Stomach smooth muscle (tissue), 2 donors: ENCODE results near the gene DYRK1A.

ENCODE experiments used
- H3K27ac ChIP-seq: one replicate; pipeline ENCODE4 v1.7.0; 2013; ENCODE audit warnings: mild to moderate bottlenecking, low read length, inconsistent platforms
- H3K27me3 ChIP-seq, 2 donors: one replicate each; pipeline ENCODE4 v1.7.0; 2013; ENCODE audit warnings: low read length in 2 of 2; ENCODE audit not compliant: insufficient read depth in 2 of 2, control insufficient read depth in 1 of 2
- H3K36me3 ChIP-seq, 2 donors: one replicate each; pipeline ENCODE4 v1.7.0; 2013; ENCODE audit warnings: low read length in 2 of 2; ENCODE audit not compliant: control insufficient read depth in 2 of 2, insufficient read depth in 2 of 2
- H3K4me1 ChIP-seq: one replicate; pipeline ENCODE4 v1.7.0; 2013; ENCODE audit warnings: low read length; ENCODE audit not compliant: control insufficient read depth, insufficient read depth
- H3K4me3 ChIP-seq, 2 donors: one replicate each; pipeline ENCODE4 v1.7.0; 2013; ENCODE audit warnings: low read length in 2 of 2
- H3K9ac ChIP-seq, 2 donors: one replicate each; pipeline ENCODE4 v1.7.0; 2013; ENCODE audit warnings: low read length in 2 of 2, mild to moderate bottlenecking in 1 of 2
- H3K9me3 ChIP-seq, 2 donors: one replicate each; pipeline ENCODE4 v1.7.0; 2013; ENCODE audit warnings: low read length in 2 of 2; ENCODE audit not compliant: control insufficient read depth in 2 of 2
- donor health status: healthy.
- donor health status: Pancreatic carcinoma.

DYRK1A gene

DNA sequence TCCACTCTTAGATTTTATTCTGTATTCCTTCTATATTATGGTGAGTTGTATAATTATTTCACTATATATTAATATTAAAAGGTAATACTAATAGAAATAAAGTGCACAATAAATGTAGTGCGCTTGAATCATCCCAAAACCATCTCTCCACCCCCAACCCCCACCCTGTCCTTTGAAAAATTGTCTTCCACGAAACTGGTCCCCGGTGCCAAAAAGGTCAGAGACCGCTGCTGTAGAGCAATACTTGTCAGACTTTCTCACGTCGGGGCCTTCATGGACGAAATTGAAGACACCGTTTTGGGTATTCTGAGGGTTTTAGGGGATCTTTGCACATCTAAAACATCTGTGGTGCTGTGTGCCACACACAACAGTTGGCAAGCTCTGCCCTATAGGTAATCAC, 19.6 kb downstream of the DYRK1A start:
- Histone ChIP-seq H3K9me3 (no peaks in the 10 kb centered on the region), H3K36me3 (no peaks in the 10 kb centered on the region), H3K4me3 (no peak overlapping the region), H3K27me3 (no peaks in the 10 kb centered on the region), H3K9ac (no peak overlapping the region), H3K27ac (no peak overlapping the region), H3K4me1 (peaks cover 13% of the 10 kb centered on the region)

- no peaks in the 10 kb centered on the region for H3K27me3 ChIP-seq
- no peak overlapping the region for H3K27ac ChIP-seq
- H3K36me3 ChIP-seq = no peaks in the 10 kb centered on the region
- peaks cover 19% of the 10 kb centered on the region for H3K4me1 ChIP-seq
- H3K4me3 ChIP-seq = no peak overlapping the region
- H3K9ac ChIP-seq = no peak overlapping the region
- no peaks in the 10 kb centered on the region for H3K9me3 ChIP-seq
Observed at GRCh38 chr21:37389456-37389855, 22.9 kb downstream of the DYRK1A start.

DNA sequence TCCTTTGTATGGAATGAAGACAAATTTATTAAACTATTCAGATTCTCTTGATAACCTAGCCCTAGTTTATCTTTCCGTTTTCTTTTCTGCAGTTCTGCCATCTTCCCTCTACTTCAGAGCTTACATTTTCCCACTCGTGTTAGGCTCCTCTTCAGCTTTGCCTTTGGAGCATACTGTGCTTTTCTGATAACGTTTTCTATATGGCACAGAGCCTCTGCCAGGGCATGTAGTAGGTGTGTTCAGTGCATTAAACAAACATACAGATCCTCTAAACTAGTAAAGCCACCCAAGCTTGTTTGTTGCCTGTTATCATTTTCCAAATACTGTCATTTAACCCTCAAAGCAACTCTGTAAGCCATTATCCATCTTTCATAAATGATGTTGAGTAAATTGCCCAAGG, 25.1 kb downstream of the DYRK1A start:
- peaks cover 26% of the 10 kb centered on the region for H3K4me1 ChIP-seq
- H3K9me3 ChIP-seq = no peaks in the 10 kb centered on the region
- H3K9ac ChIP-seq = no peak overlapping the region
- H3K36me3 ChIP-seq = no peaks in the 10 kb centered on the region
- no peak overlapping the region for H3K4me3 ChIP-seq
- H3K27me3 ChIP-seq = no peaks in the 10 kb centered on the region
- no peak overlapping the region for H3K27ac ChIP-seq

- H3K9ac ChIP-seq = no peak overlapping the region
- H3K9me3 ChIP-seq = no peaks in the 10 kb centered on the region
- H3K36me3 ChIP-seq = no peaks in the 10 kb centered on the region
- no peak overlapping the region for H3K4me3 ChIP-seq
- no peak overlapping the region for H3K27ac ChIP-seq
- H3K4me1 ChIP-seq = peaks cover 28% of the 10 kb centered on the region
- no peaks in the 10 kb centered on the region for H3K27me3 ChIP-seq
Observed at GRCh38 chr21:37392441-37392840, 25.9 kb downstream of the DYRK1A start.

DNA sequence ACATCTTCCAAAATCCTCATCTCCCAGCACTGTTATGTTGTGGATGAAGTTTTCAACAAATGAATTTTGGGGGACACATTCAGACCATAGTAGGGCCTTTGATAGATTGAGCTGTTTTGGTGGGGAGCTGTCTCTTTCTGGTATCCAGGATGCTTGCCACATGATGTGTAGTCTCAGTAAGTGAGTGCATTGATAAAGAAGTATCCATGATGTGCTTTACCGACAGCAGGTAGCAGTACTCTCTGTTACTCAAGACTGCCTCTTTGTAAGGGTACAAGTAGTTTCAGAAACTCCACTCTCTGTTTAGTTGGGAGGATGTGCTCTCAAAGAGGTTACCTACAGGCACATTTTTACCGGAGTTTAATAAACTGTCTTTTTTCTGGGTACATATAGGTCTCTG, 26.5 kb downstream of the DYRK1A start:
- no peak overlapping the region for H3K4me3 ChIP-seq
- H3K27ac ChIP-seq = no peak overlapping the region
- H3K36me3 ChIP-seq = no peaks in the 10 kb centered on the region
- H3K9me3 ChIP-seq = no peaks in the 10 kb centered on the region
- peaks cover 27% of the 10 kb centered on the region for H3K4me1 ChIP-seq
- no peaks in the 10 kb centered on the region for H3K27me3 ChIP-seq
- no peak overlapping the region for H3K9ac ChIP-seq

DNA sequence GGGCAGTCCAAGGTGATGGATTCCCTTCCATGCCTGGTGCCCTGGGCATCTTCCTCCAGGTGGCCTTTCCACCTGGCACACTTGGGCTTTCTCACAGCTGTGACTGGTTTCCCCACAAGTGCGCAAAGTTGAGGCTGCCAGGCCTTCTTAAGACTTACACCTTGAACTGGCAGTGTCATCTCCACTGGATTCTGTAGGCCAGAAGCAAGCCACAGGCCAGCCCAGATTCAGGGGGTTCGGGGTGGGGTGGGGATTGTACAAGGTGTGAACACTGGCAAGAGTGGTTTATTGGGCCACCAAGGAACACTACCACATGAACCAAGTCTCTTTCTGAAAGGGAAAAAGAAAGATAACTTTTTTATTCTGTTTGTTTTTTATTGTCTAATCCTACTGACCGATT, 27.2 kb downstream of the DYRK1A start:
- Histone ChIP-seq H3K4me1 (peaks cover 27% of the 10 kb centered on the region), H3K36me3 (no peaks in the 10 kb centered on the region), H3K9ac (no peak overlapping the region), H3K9me3 (no peaks in the 10 kb centered on the region), H3K27me3 (no peaks in the 10 kb centered on the region), H3K27ac (no peak overlapping the region), H3K4me3 (no peak overlapping the region)

DNA sequence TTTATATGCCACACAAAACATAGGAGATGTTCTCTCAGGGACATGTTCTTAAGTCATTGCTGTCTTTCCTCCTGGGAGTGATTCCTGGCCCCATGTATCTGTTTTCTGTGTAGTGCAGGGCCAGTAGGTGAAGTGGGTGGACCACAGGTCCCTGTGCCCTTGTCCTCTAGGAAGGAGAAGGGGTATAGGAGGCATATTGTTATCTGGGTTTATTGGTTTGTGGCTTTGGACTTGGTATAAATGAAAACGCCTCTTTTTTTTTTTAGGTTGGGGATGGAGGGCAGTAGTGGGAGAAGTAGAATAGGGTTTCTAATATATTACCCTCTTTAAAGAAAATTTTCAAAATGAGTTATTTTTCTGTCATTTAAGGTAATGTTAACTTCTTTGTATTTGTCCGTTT, 29.4 kb downstream of the DYRK1A start:
- Histone ChIP-seq H3K9ac (no peak overlapping the region), H3K9me3 (no peaks in the 10 kb centered on the region), H3K27ac (no peak overlapping the region), H3K36me3 (no peaks in the 10 kb centered on the region), H3K4me1 (peaks cover 26% of the 10 kb centered on the region), H3K4me3 (no peak overlapping the region), H3K27me3 (no peaks in the 10 kb centered on the region)

GRCh38 chr21:37396855-37397254, 30.3 kb downstream of the DYRK1A start:
- Histone ChIP-seq H3K27ac (no peak overlapping the region), H3K36me3 (no peaks in the 10 kb centered on the region), H3K27me3 (no peaks in the 10 kb centered on the region), H3K9me3 (no peaks in the 10 kb centered on the region), H3K9ac (no peak overlapping the region), H3K4me3 (no peak overlapping the region), H3K4me1 (peaks cover 23% of the 10 kb centered on the region)

- H3K36me3 ChIP-seq = no peaks in the 10 kb centered on the region
- H3K4me1 ChIP-seq = peaks cover 23% of the 10 kb centered on the region
- H3K27me3 ChIP-seq = no peaks in the 10 kb centered on the region
- H3K4me3 ChIP-seq = no peak overlapping the region
- H3K9me3 ChIP-seq = no peaks in the 10 kb centered on the region
- H3K27ac ChIP-seq = no peak overlapping the region
- no peak overlapping the region for H3K9ac ChIP-seq
Observed at GRCh38 chr21:37398697-37399096, 32.1 kb downstream of the DYRK1A start.

GRCh38 chr21:37402251-37402867, 35.8 kb downstream of the DYRK1A start:
- Histone ChIP-seq H3K9me3 (no peaks in the 10 kb centered on the region), H3K27ac (no peak overlapping the region), H3K4me1 (peaks cover 7% of the 10 kb centered on the region), H3K27me3 (no peaks in the 10 kb centered on the region), H3K4me3 (no peak overlapping the region), H3K9ac (no peak overlapping the region), H3K36me3 (no peaks in the 10 kb centered on the region)

DNA sequence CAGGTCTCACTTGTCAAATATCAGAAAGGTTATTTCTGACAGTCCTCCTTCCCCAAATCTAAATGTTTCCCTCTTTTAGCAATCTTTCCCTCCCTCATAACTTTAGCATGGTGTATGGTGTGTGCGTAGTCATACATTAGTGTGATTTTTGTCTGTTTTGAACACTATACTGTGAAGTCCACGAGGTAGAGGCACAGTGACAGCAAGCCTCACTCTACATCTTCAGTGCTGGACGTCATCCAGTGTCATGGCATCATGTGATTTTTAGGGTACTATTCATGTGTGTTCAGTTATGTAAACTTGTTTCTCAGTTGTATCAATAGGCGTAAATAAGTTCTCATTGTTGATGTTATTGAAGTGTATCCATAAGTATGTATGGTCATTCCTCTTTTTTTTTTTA, 39.1 kb downstream of the DYRK1A start:
- no peak overlapping the region for H3K27ac ChIP-seq
- H3K4me1 ChIP-seq = peaks cover 3% of the 10 kb centered on the region
- H3K36me3 ChIP-seq = no peaks in the 10 kb centered on the region
- no peaks in the 10 kb centered on the region for H3K27me3 ChIP-seq
- no peak overlapping the region for H3K9ac ChIP-seq
- no peak overlapping the region for H3K4me3 ChIP-seq
- no peaks in the 10 kb centered on the region for H3K9me3 ChIP-seq
